Measurements from ENCODE around the gene FAM114A1. TPM values are rescaled to one million over a fixed set of nuclear protein-coding genes. Genes with fewer than 3 reads are reported as not detected.

Gene FAM114A1
- total and polyA plus RNA-seq, 3 donors from 2014 or later, result 30.9 to 96.2 (median 76.5) TPM

DNA sequence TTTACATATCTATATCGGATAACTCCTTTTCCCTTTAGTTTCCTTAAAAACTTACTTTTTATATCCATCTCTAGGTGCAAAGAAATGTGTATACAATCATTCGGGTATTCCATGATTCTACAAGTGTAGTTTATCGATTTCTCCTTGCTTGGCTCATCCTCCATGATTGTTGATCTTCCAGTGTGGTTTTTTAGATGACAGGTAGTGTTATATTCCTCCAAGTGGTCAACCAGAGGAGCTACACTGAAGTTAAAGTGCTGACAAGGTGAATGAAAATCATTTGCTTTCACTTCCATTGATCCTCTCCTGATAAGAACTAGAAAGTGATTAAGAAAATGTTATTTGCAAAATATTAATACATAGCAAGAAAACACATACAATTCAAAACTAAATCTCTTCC lies 126.1 kb downstream of the FAM114A1 start:
- intact Hi-C loops (cut with DNase I; ENCODE audit: low total_unique reads), result no loop called here
- Histone ChIP-seq H3K9me3 (no peaks in the 10 kb centered on the region), H3K4me3 (no peak overlapping the region), H3K27ac (no peak overlapping the region), H3K4me1 (no peaks in the 10 kb centered on the region), H3K36me3 (ENCODE audit: low read depth, missing control alignments) (no peaks in the 10 kb centered on the region), H3K27me3 (no peaks in the 10 kb centered on the region)
- TF ChIP-seq, protein P1, sequence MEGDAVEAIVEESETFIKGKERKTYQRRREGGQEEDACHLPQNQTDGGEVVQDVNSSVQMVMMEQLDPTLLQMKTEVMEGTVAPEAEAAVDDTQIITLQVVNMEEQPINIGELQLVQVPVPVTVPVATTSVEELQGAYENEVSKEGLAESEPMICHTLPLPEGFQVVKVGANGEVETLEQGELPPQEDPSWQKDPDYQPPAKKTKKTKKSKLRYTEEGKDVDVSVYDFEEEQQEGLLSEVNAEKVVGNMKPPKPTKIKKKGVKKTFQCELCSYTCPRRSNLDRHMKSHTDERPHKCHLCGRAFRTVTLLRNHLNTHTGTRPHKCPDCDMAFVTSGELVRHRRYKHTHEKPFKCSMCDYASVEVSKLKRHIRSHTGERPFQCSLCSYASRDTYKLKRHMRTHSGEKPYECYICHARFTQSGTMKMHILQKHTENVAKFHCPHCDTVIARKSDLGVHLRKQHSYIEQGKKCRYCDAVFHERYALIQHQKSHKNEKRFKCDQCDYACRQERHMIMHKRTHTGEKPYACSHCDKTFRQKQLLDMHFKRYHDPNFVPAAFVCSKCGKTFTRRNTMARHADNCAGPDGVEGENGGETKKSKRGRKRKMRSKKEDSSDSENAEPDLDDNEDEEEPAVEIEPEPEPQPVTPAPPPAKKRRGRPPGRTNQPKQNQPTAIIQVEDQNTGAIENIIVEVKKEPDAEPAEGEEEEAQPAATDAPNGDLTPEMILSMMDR (IDR thresholded peaks at IDR 0.05), result no peak
- no peak for TF ChIP-seq POLR2A (IDR thresholded peaks at IDR 0.05)
- 90 to 95% methylated on average over 3 of the region's 3 CpGs for WGBS, 2 donors
- DNase-seq, result no peak

DNA sequence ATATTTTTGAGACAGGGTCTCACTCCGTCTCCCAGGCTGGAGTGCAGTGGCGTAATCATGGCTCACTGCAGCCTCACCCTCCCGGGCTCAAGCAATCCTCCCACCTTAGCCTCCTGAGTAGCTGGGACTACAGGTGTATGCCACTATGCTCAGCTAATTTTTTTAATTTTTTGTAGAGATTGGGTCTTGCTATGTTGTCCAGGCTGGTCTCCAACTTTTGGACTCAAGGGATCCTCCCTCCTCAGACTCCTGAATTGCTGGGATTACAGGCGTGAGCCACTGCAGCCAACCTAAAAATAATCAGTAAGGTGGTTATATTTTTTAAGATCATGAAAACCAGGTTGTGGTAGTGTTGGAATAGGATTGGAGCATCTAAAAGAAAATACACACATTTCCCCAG lies 126.5 kb downstream of the FAM114A1 start:
- Histone ChIP-seq H3K9me3 (no peaks in the 10 kb centered on the region), H3K27ac (no peak overlapping the region), H3K4me1 (no peaks in the 10 kb centered on the region), H3K36me3 (ENCODE audit: low read depth, missing control alignments) (no peaks in the 10 kb centered on the region), H3K27me3 (no peaks in the 10 kb centered on the region), H3K4me3 (no peak overlapping the region)
- intact Hi-C loops (cut with DNase I; ENCODE audit: low total_unique reads), result no loop called here
- 95 to 99% methylated on average over 4 of the region's 4 CpGs for WGBS, 2 donors
- no peak for DNase-seq
- TF ChIP-seq, protein P1 (IDR thresholded peaks at IDR 0.05), result no peak
- TF ChIP-seq POLR2A (IDR thresholded peaks at IDR 0.05), result no peak

MicroRNAs encoded within 50 kb of the gene (microRNA counts, 767-probe panel; counts per million panel counts)
- microRNA hsa-miR-574-3p, result 6,186 to 7,663 counts per million in 2 donors
- microRNA hsa-miR-574-5p, result 6,281 to 6,406 counts per million in 2 donors

Small RNA genes lying within 50 kb of the gene (microRNA-seq; reads per million reads assigned to microRNA genes)
- gene MIR574 (ENCODE audit: borderline number of aligned reads in 2 of 2, borderline replicate concordance in 1 of 2), result 1,108 to 1,114 reads per million in 2 donors

Small RNA genes lying within 50 kb of the gene (small RNA-seq; reads per million reads assigned to genes)
- gene MIR574, result 4.2 to 13.4 reads per million in 2 donors

Other genes with a start within 250 kb of the FAM114A1 start
- gene KLF3, start 203.6 kb upstream of the FAM114A1 start, total RNA-seq, result 10 to 100 TPM; 21.2 to 24.6 TPM
- gene KLF3, start 203.6 kb upstream of the FAM114A1 start, polyA plus RNA-seq (ENCODE audit: insufficient read depth, low read depth, low replicate concordance), result 16.4 TPM
- gene TLR10, start 84.8 kb upstream of the FAM114A1 start, total RNA-seq, result under 1 TPM in 1 of 2 donors, not detected in 1; 0.06 TPM
- gene TLR10, start 84.8 kb upstream of the FAM114A1 start, polyA plus RNA-seq (ENCODE audit: insufficient read depth, low read depth, low replicate concordance), result 0.21 TPM
- 1 to 10 TPM; 2.8 to 5.5 TPM for gene TLR1, start 63.0 kb upstream of the FAM114A1 start, total RNA-seq
- 2.8 TPM for gene TLR1, start 63.0 kb upstream of the FAM114A1 start, polyA plus RNA-seq (ENCODE audit: insufficient read depth, low read depth, low replicate concordance)
- gene TLR6, start 11.0 kb upstream of the FAM114A1 start, total RNA-seq, result 1 to 10 TPM in 1 of 2 donors, under 1 TPM in 1; 0.47 to 1.2 TPM
- gene TLR6, start 11.0 kb upstream of the FAM114A1 start, polyA plus RNA-seq (ENCODE audit: insufficient read depth, low read depth, low replicate concordance), result 1.8 TPM
- not detected for gene TMEM156, start 164.6 kb downstream of the FAM114A1 start, total RNA-seq
- gene TMEM156, start 164.6 kb downstream of the FAM114A1 start, polyA plus RNA-seq (ENCODE audit: insufficient read depth, low read depth, low replicate concordance), result 0.86 TPM
- 10 to 100 TPM; 11.0 to 14.4 TPM for gene KLHL5, start 194.4 kb downstream of the FAM114A1 start, total RNA-seq
- 20.9 TPM for gene KLHL5, start 194.4 kb downstream of the FAM114A1 start, polyA plus RNA-seq (ENCODE audit: insufficient read depth, low read depth, low replicate concordance)

Measured in testis (tissue), 3 donors.